PFSK-1 (cell line): Measurements from ENCODE around the gene PFKP.

ENCODE experiments used
- FOXP2 ChIP-seq: optimal IDR thresholded peaks from 2 replicates; pipeline ENCODE3; 2011; ENCODE audit warnings: borderline replicate concordance, control low read depth, inconsistent platforms; ENCODE audit not compliant: insufficient read depth; ENCODE audit errors: extremely low read length, extremely low read depth
- POLR2AphosphoS5 ChIP-seq: IDR thresholded peaks from 2 replicates; pipeline ENCODE4 v1.6.1; 2012; ENCODE audit warnings: low read depth, mild to moderate bottlenecking, control low read depth, low read length, moderate library complexity
- SIN3A ChIP-seq: IDR thresholded peaks from 2 replicates; pipeline ENCODE4 v1.6.1; 2012; ENCODE audit warnings: mild to moderate bottlenecking, low read length, moderate library complexity, borderline replicate concordance; ENCODE audit not compliant: insufficient read depth
- TAF1 ChIP-seq: IDR thresholded peaks from 2 replicates; pipeline ENCODE4 v1.6.1; 2012; ENCODE audit warnings: low read length, control low read depth, borderline replicate concordance; ENCODE audit not compliant: insufficient read depth
- TF ChIP-seq, protein P1 (sequence below), 2 experiments: IDR thresholded peaks; 2 replicates each; pipeline versions ENCODE4 v1.6.1 to v1.8.0; 2011 to 2012; ENCODE audit warnings: low read depth in 2 of 2, low read length in 2 of 2, control low read depth in 1 of 2, inconsistent platforms in 1 of 2, mild to moderate bottlenecking in 1 of 2, moderate library complexity in 1 of 2; ENCODE audit not compliant: insufficient read depth in 1 of 2

Gene PFKP

GRCh38 chr10:3135006-3135405 lies 67.7 kb downstream of the PFKP start:
- no peak for TF ChIP-seq FOXP2
- TF ChIP-seq TAF1, result no peak
- TF ChIP-seq SIN3A, result no peak
- TF ChIP-seq, protein P1, sequence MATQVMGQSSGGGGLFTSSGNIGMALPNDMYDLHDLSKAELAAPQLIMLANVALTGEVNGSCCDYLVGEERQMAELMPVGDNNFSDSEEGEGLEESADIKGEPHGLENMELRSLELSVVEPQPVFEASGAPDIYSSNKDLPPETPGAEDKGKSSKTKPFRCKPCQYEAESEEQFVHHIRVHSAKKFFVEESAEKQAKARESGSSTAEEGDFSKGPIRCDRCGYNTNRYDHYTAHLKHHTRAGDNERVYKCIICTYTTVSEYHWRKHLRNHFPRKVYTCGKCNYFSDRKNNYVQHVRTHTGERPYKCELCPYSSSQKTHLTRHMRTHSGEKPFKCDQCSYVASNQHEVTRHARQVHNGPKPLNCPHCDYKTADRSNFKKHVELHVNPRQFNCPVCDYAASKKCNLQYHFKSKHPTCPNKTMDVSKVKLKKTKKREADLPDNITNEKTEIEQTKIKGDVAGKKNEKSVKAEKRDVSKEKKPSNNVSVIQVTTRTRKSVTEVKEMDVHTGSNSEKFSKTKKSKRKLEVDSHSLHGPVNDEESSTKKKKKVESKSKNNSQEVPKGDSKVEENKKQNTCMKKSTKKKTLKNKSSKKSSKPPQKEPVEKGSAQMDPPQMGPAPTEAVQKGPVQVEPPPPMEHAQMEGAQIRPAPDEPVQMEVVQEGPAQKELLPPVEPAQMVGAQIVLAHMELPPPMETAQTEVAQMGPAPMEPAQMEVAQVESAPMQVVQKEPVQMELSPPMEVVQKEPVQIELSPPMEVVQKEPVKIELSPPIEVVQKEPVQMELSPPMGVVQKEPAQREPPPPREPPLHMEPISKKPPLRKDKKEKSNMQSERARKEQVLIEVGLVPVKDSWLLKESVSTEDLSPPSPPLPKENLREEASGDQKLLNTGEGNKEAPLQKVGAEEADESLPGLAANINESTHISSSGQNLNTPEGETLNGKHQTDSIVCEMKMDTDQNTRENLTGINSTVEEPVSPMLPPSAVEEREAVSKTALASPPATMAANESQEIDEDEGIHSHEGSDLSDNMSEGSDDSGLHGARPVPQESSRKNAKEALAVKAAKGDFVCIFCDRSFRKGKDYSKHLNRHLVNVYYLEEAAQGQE (IDR thresholded peaks at IDR 0.05; ENCODE audit: insufficient read depth in 1 of 2, low read depth in 2 of 2, low read length in 2 of 2), result no peak
- TF ChIP-seq POLR2AphosphoS5, result no peak

- no peak for TF ChIP-seq TAF1
- TF ChIP-seq FOXP2, result no peak
These were observed 69.0 kb downstream of the PFKP start for GRCh38 chr10:3136336-3136735.

DNA sequence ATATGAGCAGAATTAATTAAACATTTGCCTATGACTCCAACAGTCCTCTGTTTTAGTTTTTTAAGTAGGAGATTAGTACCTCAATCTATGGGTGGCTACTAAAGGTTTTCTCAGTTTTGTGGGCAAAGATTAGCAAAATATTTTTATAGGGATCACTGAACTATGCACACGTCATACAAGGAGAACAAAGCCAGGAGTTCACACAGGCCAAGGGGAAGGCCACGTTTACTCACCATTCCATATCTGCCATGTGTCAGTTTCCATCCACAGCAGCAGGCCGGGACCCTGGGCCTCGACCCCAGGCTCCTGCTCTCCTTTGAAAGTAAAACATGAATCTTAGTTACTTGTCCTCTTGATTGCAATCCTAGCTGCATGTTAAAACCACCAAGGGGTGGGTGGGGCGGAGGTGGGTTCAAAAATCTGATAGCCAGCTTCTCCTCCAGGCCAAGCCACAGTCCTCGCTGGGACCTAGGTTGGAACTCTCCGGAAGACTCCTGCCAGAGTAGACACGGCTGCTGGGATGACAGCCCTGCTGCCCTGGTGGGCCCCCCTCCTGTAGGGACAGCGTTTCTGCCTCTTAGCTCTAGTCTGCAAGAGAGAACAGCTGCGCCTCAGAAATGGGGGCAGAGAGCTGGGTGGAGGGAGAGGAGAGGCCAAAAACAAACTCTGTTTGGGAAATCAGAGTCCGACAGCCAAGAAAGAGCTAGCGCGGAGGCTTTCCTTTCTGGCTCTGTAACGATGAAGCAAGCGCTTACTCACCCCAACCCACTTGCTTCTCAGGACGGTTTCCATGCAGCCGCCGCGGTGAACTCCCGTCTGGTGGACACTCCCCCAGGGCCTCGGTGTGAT lies 69.6 kb downstream of the PFKP start:
- TF ChIP-seq FOXP2 (no peak), SIN3A (no peak), TAF1 (no peak), POLR2AphosphoS5 (no peak)
- TF ChIP-seq, protein P1 (IDR thresholded peaks at IDR 0.05; ENCODE audit: insufficient read depth in 1 of 2, low read depth in 2 of 2, low read length in 2 of 2), result no peak

GRCh38 chr10:3137958-3138726 lies 70.8 kb downstream of the PFKP start:
- TF ChIP-seq, protein P1 (IDR thresholded peaks at IDR 0.05; ENCODE audit: insufficient read depth in 1 of 2, low read depth in 2 of 2, low read length in 2 of 2), result no peak
- TF ChIP-seq TAF1, result no peak
- no peak for TF ChIP-seq SIN3A
- no peak for TF ChIP-seq FOXP2
- no peak; the same call in 1 of the 2 replicates for TF ChIP-seq POLR2AphosphoS5

DNA sequence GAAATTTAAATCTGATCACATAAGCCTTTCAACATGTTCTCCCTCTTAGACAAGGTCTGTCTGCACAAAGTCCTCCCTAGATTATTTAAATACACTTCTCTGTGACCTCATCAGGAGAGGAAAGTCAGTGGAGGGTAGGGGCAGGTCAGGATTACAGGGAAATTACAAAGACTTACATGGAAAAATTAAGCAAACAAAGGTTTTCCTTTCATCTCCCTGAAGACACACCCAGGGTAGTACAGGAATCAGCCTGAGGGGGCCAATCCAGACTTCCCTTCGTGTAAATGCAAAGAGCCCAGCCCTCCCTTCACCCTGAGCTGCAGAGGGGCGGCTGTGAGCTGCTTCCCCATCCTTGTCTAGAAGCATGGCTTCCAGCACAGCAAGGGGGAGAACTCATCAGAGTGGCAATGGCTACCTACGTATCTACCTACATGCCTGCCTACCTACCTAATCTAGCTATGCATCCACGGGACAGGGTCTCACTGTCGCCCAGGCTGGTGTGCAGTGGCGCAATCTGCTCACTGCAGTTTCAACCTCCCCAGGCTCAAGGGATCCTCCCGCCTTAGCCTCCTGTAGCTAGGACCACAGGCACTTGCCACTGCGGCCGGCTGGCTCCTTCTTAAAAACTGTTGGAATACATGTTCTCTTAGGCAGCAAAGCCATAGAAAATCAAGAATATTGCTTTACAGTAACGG lies 72.0 kb downstream of the PFKP start:
- no peak for TF ChIP-seq SIN3A
- no peak for TF ChIP-seq FOXP2
- TF ChIP-seq, protein P1 (IDR thresholded peaks at IDR 0.05; ENCODE audit: insufficient read depth in 1 of 2, low read depth in 2 of 2, low read length in 2 of 2), result no peak
- TF ChIP-seq POLR2AphosphoS5, result no peak; the same call in 1 of the 2 replicates
- TF ChIP-seq TAF1, result no peak
